ENCODE measurements around the gene VPS25. TPM values are rescaled to one million over a fixed set of nuclear protein-coding genes. Genes with fewer than 3 reads are reported as not detected.

The VPS25 gene
- 121 and 134 TPM in 2 replicates for total RNA-seq (2014; rRNA removed; shearing (Covaris generic))

GRCh38 chr17:42773290-42774035 is at the start of gene VPS25:
Gene VPS25, plus strand, starts transcription at chr17:42773449. Its CDS starts 27 bp downstream, at chr17:42773476.

DNA sequence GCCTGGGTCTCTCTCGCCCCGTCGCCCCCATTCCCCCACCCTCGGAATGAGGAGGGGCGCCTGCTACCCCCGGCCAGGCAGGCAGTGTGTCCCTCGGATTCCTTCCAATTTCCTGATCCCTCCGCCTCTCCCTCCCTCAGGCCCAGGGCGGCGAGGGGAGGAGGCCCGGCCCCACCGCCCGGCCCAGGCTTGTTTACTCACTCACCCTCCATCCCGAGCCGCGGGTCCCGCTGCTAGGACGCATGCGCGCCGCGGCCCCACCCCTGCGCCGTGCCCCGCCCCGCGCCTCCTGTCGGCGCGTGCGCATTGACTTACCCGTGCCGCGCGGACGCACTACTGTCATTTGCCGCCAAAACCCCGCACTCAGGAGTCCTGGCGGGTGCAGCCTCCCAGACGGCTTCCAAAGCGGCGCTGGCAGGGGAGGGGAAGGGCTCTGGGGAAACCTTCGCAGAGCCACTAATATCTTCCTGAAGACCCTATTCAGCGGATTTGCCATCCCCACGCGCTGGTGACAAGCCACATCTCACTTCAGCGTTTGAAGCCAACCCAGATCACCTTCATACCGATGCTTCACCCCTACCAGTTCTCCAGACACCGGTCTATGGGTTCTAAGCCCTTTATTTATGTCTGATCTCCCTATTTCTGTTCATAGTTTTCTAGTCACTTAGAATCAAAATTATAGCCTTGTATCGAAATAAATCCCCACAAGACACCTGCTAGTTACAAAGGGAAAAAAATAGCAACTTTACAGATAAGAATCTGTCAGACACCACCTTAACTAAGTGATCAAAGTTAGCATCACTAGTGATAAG is 28.2 kb upstream of the VPS25 start, which contains the start of gene EZH1:
TSS of gene EZH1 (minus strand) at position 235 of the 812 bp plus-strand sequence. CDS start 16,099 bp downstream, outside the sequence.

DNA sequence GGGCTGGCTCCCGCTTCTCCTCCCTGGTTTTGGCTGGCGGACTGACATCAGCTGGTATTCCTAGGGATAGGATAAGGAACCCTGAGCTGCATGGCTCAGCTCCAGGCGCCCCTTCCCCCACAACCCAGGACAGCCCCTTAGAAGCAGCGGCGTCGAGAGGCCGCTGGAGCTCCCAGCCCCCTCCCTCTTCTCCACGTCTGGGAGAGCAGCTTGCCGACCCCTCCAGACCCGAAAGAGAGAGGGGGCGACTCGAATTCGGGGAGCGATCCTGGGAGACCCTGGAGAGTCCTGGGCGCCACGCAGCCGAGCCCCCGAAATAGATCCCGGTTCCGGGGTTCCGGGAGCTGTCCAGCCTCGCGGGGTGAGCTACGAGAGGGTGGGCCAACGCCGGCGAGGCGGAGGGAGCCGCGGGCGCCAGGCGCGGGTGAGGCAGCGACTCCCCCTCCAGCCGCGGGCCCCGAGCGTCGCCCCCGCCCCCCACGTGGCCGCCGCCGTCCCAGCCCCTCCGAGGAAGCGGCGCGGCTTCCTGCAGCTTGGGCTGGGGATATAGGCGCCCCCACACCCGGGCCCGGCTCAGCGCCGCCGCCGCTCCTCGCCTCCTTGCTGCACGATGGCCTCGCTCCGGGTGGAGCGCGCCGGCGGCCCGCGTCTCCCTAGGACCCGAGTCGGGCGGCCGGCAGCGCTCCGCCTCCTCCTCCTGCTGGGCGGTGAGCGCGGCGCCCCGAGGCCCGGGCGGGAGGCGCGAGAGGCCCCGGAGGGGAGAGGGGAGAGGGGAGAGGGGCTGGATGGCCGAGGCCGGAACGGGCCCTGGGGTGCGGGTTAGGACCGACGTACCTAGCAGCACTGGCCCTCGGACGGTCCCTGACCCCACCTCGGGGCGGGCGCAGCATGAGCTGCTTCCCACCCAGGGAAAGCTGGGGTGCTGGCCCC is 12.3 kb upstream of the VPS25 start, which contains the start of gene RAMP2:
TSS of gene RAMP2 (plus strand) at position 576 of the 930 bp plus-strand sequence. CDS start at position 611, 35 bp downstream.

DNA sequence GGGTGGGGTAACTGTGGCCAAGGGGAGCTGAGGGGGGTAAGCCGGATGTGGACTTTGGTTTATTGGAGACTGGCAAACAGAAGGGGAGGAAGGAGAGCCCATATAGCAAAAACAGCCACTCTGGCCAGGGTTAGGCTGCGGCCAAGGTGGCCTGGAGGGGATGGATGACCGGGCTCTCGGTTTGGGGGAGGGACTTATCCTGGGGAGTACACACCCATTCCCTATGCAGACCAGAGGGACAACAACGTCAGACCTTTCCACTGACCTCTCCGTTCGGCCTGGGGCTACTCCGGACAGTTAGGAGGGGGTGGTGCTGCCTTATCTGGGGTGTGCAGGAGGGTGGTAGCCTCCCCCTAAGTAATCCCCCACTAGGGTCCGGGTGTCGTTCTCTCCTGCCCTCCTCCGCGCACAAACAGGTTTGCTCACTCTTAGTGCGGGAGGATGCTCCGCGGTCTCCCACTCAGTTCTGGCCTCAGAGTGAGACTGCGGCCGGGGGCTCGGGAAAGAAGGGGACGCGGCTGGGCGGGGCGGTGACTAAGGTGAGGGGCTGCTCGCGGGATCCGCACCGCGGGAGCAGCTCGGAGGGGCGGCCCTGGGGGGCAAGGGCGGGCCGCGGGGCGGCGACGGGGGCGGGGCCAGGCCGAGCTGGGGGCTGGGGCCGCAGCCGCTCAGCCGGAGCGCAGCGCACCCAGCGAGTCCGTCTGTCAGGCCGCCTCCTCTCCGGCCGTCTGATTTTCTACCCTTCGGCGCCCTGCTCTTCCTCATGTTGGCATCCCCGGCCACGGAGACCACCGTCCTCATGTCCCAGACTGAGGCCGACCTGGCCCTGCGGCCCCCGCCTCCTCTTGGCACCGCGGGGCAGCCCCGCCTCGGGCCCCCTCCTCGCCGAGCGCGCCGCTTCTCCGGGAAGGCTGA is 6.9 kb downstream of the VPS25 start, which contains the start of gene WNK4:
TSS of gene WNK4 (plus strand) at position 675 of the 915 bp plus-strand sequence. CDS start at position 764, 89 bp downstream.

GRCh38 chr17:42798383-42799380 is 25.4 kb downstream of the VPS25 start, which contains the start of the genes CNTD1 and COA3:
Gene CNTD1, plus strand, starts transcription at chr17:42798861. Its CDS starts 207 bp downstream, at chr17:42799068.
Gene COA3, minus strand, starts transcription at chr17:42798704. Its CDS starts 23 bp downstream, at chr17:42798681.

Small RNAs within 50 kb of the gene (small RNA-seq; reads per million reads assigned to genes)
- gene HMGN2P15 (not detected), gene MIR6781 (not detected)

Other genes with a start within 250 kb of the VPS25 start
- 31.4 and 37.1 TPM in 2 replicates for gene NAGLU, start 237.2 kb upstream of the VPS25 start, total RNA-seq (2014; rRNA removed; shearing (Covaris generic))
- gene HSD17B1, start 220.5 kb upstream of the VPS25 start, total RNA-seq (2014; rRNA removed; shearing (Covaris generic)), result 3.8 and 5.0 TPM in 2 replicates
- gene COASY, start 211.3 kb upstream of the VPS25 start, total RNA-seq (2014; rRNA removed; shearing (Covaris generic)), result 57.8 and 67.7 TPM in 2 replicates
- 45.8 and 51.8 TPM in 2 replicates for gene MLX, start 206.3 kb upstream of the VPS25 start, total RNA-seq (2014; rRNA removed; shearing (Covaris generic))
- 46.8 and 48.6 TPM in 2 replicates for gene PSMC3IP, start 195.7 kb upstream of the VPS25 start, total RNA-seq (2014; rRNA removed; shearing (Covaris generic))
- 23.0 and 23.5 TPM in 2 replicates for gene RETREG3, start 164.1 kb upstream of the VPS25 start, total RNA-seq (2014; rRNA removed; shearing (Covaris generic))
- 112 and 124 TPM in 2 replicates for gene TUBG1, start 163.8 kb upstream of the VPS25 start, total RNA-seq (2014; rRNA removed; shearing (Covaris generic))
- 14.8 and 15.7 TPM in 2 replicates for gene TUBG2, start 114.2 kb upstream of the VPS25 start, total RNA-seq (2014; rRNA removed; shearing (Covaris generic))
- gene PLEKHH3, start 96.5 kb upstream of the VPS25 start, total RNA-seq (2014; rRNA removed; shearing (Covaris generic)), result 20.7 and 31.9 TPM in 2 replicates
- 0.72 and 1.4 TPM in 2 replicates for gene CCR10, start 91.6 kb upstream of the VPS25 start, total RNA-seq (2014; rRNA removed; shearing (Covaris generic))
- 15.5 and 15.7 TPM in 2 replicates for gene CNTNAP1, start 90.9 kb upstream of the VPS25 start, total RNA-seq (2014; rRNA removed; shearing (Covaris generic))
- 22.5 and 31.1 TPM in 2 replicates for gene EZH1, start 28.4 kb upstream of the VPS25 start, total RNA-seq (2014; rRNA removed; shearing (Covaris generic))
- gene RAMP2, start 12.2 kb upstream of the VPS25 start, total RNA-seq (2014; rRNA removed; shearing (Covaris generic)), result not detected in 2 replicates
- 16.1 and 27.3 TPM in 2 replicates for gene WNK4, start 7.2 kb downstream of the VPS25 start, total RNA-seq (2014; rRNA removed; shearing (Covaris generic))
- 67.6 and 71.2 TPM in 2 replicates for gene COA3, start 25.3 kb downstream of the VPS25 start, total RNA-seq (2014; rRNA removed; shearing (Covaris generic))
- gene CNTD1, start 25.4 kb downstream of the VPS25 start, total RNA-seq (2014; rRNA removed; shearing (Covaris generic)), result 0.34 TPM in 1 of 2 replicates, not detected in the other
- 151 and 165 TPM in 2 replicates for gene BECN1, start 50.8 kb downstream of the VPS25 start, total RNA-seq (2014; rRNA removed; shearing (Covaris generic))
- gene PSME3, start 59.9 kb downstream of the VPS25 start, total RNA-seq (2014; rRNA removed; shearing (Covaris generic)), result 139 and 155 TPM in 2 replicates
- gene AOC2, start 71.1 kb downstream of the VPS25 start, total RNA-seq (2014; rRNA removed; shearing (Covaris generic)), result 1.1 and 1.5 TPM in 2 replicates
- 0.13 and 0.30 TPM in 2 replicates for gene AOC3, start 77.8 kb downstream of the VPS25 start, total RNA-seq (2014; rRNA removed; shearing (Covaris generic))
- not detected in 2 replicates for gene G6PC1, start 127.3 kb downstream of the VPS25 start, total RNA-seq (2014; rRNA removed; shearing (Covaris generic))
- gene AARSD1, start 191.0 kb downstream of the VPS25 start, total RNA-seq (2014; rRNA removed; shearing (Covaris generic)), result 47.4 and 55.4 TPM in 2 replicates
- gene PTGES3L, start 206.6 kb downstream of the VPS25 start, total RNA-seq (2014; rRNA removed; shearing (Covaris generic)), result 0.30 and 0.69 TPM in 2 replicates
- gene RUNDC1, start 207.1 kb downstream of the VPS25 start, total RNA-seq (2014; rRNA removed; shearing (Covaris generic)), result 13.0 and 14.3 TPM in 2 replicates
- gene RPL27, start 225.0 kb downstream of the VPS25 start, total RNA-seq (2014; rRNA removed; shearing (Covaris generic)), result 1,972 and 1,977 TPM in 2 replicates
- 59.1 and 62.8 TPM in 2 replicates for gene IFI35, start 233.3 kb downstream of the VPS25 start, total RNA-seq (2014; rRNA removed; shearing (Covaris generic))
- gene VAT1, start 248.9 kb downstream of the VPS25 start, total RNA-seq (2014; rRNA removed; shearing (Covaris generic)), result 93.3 and 111 TPM in 2 replicates

Data from A375 (cell line).